Measurements from ENCODE around the gene PAXIP1. TPM values are rescaled to one million over a fixed set of nuclear protein-coding genes. Genes with fewer than 3 reads are reported as not detected.

Gene PAXIP1
- total and polyA plus RNA-seq, 7 experiments from 2014 or later = 1.1 to 29.7 (median 9.4) TPM

- Mint-ChIP-seq H3K27me3 (no peaks in the 10 kb centered on the region), H3K4me3 (no peak overlapping the region), H3K9me3 (no peaks in the 10 kb centered on the region), H3K4me1 (peaks cover 0 to 18% (median 11%) of the 10 kb centered on the region in 7 donors), H3K27ac (no peak overlapping the region), H3K36me3 (peaks cover 0 to 16% (median 8%) of the 10 kb centered on the region in 5 donors)
- ATAC-seq (no peak), DNase-seq (no peak)
- CTCF ChIA-PET = interaction anchor here (0.6 to 1.0 kb wide), 2 partner anchors 71 to 909 kb away, joined by 4 read pairs; no protein-coding TSS in a partner anchor
- POLR2A ChIA-PET = no interaction called here
- Histone ChIP-seq H3K27me3 (ENCODE audit: control insufficient read depth in 2 of 2, insufficient read depth in 2 of 2, low read length in 2 of 2) (no peaks in the 10 kb centered on the region), H3K9me3 (ENCODE audit: control insufficient read depth in 2 of 3, low read length in 3 of 3) (no peaks in the 10 kb centered on the region), H3K27ac (ENCODE audit: low read depth, low read length) (no peak overlapping the region), H3K4me1 (ENCODE audit: control insufficient read depth in 2 of 2, insufficient read depth in 2 of 2, low read length in 2 of 2) (peaks cover 0 to 3% of the 10 kb centered on the region in 2 donors), H3K4me3 (ENCODE audit: low read length) (no peak overlapping the region), H3K36me3 (ENCODE audit: control insufficient read depth in 2 of 3, insufficient read depth in 3 of 3, low read length in 3 of 3) (peaks cover 0 to 26% (median 7%) of the 10 kb centered on the region in 3 experiments)
- intact Hi-C loops (cut with micrococcal nuclease) = no loop called here
These were observed 4.4 kb downstream of the PAXIP1 start for GRCh38 chr7:154998481-154998880.

DNA sequence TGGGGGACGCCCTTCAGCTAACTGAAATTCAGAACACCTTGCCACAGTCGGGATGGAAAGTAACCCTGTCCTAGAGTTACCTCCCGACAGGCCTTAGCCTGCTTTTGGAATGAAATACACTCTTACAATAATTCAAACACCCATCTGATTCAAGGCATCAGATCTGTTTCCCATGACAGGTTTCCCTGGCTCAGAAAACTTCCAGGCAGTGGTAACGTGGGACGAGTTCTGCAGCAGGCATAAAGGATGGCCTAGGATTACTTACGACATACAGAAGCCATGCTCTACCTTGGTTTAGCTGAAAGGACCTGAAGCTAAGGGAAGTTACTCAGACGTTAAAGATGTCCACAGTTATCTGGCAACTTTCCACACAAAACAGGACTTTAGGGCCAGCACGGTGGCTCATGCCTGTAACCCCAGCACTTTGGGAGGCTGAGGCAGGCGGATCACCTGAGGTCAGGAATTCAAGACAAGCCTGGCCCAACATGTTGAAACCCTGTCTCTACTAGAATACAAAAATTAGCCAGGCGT lies 5.0 kb downstream of the PAXIP1 start:
- H3K4me3 Mint-ChIP-seq = no peak overlapping the region
- Histone ChIP-seq H3K4me1 (ENCODE audit: control insufficient read depth in 2 of 2, insufficient read depth in 2 of 2, low read length in 2 of 2) (peaks cover 0 to 3% of the 10 kb centered on the region in 2 donors), H3K9me3 (ENCODE audit: control insufficient read depth in 2 of 3, low read length in 3 of 3) (no peaks in the 10 kb centered on the region), H3K4me3 (ENCODE audit: low read length) (no peak overlapping the region), H3K27ac (ENCODE audit: low read depth, low read length) (no peak overlapping the region), H3K27me3 (ENCODE audit: control insufficient read depth in 2 of 2, insufficient read depth in 2 of 2, low read length in 2 of 2) (no peaks in the 10 kb centered on the region), H3K36me3 (ENCODE audit: control insufficient read depth in 2 of 3, insufficient read depth in 3 of 3, low read length in 3 of 3) (peaks cover 0 to 31% (median 7%) of the 10 kb centered on the region in 3 experiments)
- H3K27ac Mint-ChIP-seq = no peak overlapping the region
- ChIA-PET POLR2A (no interaction called here), CTCF (interaction anchor here (1.0 kb wide), 1 partner anchor 70 kb away, joined by 4 read pairs; no protein-coding TSS in a partner anchor)
- intact Hi-C loops (cut with micrococcal nuclease) = no loop called here
- no peaks in the 10 kb centered on the region for H3K27me3 Mint-ChIP-seq
- no peak for DNase-seq
- ATAC-seq = no peak
- peaks cover 0 to 22% (median 14%) of the 10 kb centered on the region in 5 donors for H3K36me3 Mint-ChIP-seq
- no peaks in the 10 kb centered on the region for H3K9me3 Mint-ChIP-seq
- H3K4me1 Mint-ChIP-seq = peaks cover 0 to 21% (median 11%) of the 10 kb centered on the region in 7 donors

DNA sequence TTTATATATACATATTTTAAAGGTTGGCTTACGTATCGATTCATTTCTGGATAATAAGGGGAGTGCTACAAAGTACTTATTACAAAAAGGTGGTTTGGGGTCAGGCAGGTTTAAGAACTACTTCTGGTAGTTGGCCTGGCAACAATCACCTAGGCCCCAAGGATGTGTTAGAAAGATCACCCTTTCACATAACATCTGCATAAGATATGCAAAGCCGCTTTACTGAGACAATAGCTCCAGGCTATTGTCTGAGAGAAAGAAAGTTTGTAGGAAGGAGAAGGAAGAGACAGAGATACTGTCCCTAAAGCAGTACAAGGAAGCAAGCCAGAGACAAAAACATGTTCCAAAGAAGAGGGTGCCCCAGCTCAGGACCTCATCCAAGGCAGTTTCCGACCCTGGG lies 6.2 kb downstream of the PAXIP1 start:
- Mint-ChIP-seq H3K27me3 (no peaks in the 10 kb centered on the region), H3K27ac (no peak overlapping the region), H3K4me1 (peaks cover 0 to 18% (median 8%) of the 10 kb centered on the region in 7 donors), H3K9me3 (no peaks in the 10 kb centered on the region), H3K36me3 (peaks cover 4 to 28% (median 15%) of the 10 kb centered on the region in 5 donors), H3K4me3 (no peak overlapping the region)
- H3K9me3 ChIP-seq (ENCODE audit: control insufficient read depth in 2 of 3, low read length in 3 of 3) = no peaks in the 10 kb centered on the region
- H3K4me3 ChIP-seq (ENCODE audit: low read length) = no peak overlapping the region
- H3K4me1 ChIP-seq (ENCODE audit: control insufficient read depth in 2 of 2, insufficient read depth in 2 of 2, low read length in 2 of 2) = peaks cover 0 to 2% of the 10 kb centered on the region in 2 donors
- H3K27ac ChIP-seq (ENCODE audit: low read depth, low read length) = no peak overlapping the region
- DNase-seq = no peak
- no peak for ATAC-seq
- ChIA-PET CTCF (no interaction called here), POLR2A (no interaction called here)
- intact Hi-C loops (cut with micrococcal nuclease) = no loop called here
- H3K27me3 ChIP-seq (ENCODE audit: control insufficient read depth in 2 of 2, insufficient read depth in 2 of 2, low read length in 2 of 2) = no peaks in the 10 kb centered on the region
- H3K36me3 ChIP-seq (ENCODE audit: control insufficient read depth in 2 of 3, insufficient read depth in 3 of 3, low read length in 3 of 3) = peaks cover 0 to 37% (median 7%) of the 10 kb centered on the region in 3 experiments

DNA sequence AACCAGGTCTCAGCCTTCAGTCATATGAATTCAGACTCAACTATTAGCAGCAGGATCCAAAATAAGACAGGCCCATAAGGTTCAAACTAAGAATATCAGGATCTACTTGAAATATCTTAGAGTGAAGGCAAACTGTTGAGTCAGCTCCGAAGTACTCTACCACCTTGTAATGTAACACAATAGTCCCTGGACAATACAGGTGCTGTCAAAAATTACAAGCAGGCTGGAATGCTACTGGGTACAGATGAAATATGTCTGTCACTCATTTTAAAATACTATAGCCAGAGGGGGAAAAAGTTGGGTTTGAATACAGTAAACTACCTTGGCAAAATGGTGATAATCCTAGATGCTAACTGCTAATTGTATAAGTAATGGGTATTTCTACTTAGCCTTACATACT lies 6.8 kb downstream of the PAXIP1 start:
- no peak overlapping the region for H3K4me3 ChIP-seq (ENCODE audit: low read length)
- intact Hi-C loops (cut with micrococcal nuclease) = no loop called here
- ChIA-PET POLR2A (no interaction called here), CTCF (no interaction called here)
- H3K9me3 ChIP-seq (ENCODE audit: control insufficient read depth in 2 of 3, low read length in 3 of 3) = no peaks in the 10 kb centered on the region
- H3K4me1 ChIP-seq (ENCODE audit: control insufficient read depth in 2 of 2, insufficient read depth in 2 of 2, low read length in 2 of 2) = no peaks in the 10 kb centered on the region
- H3K9me3 Mint-ChIP-seq = no peaks in the 10 kb centered on the region
- peaks cover 0 to 41% (median 7%) of the 10 kb centered on the region in 3 experiments for H3K36me3 ChIP-seq (ENCODE audit: control insufficient read depth in 2 of 3, insufficient read depth in 3 of 3, low read length in 3 of 3)
- H3K4me1 Mint-ChIP-seq = peaks cover 0 to 15% (median 5%) of the 10 kb centered on the region in 7 donors
- DNase-seq (no peak), ATAC-seq (no peak)
- H3K36me3 Mint-ChIP-seq = peaks cover 8 to 30% (median 14%) of the 10 kb centered on the region in 5 donors
- no peak overlapping the region for H3K27ac Mint-ChIP-seq
- no peak overlapping the region for H3K4me3 Mint-ChIP-seq
- no peak overlapping the region for H3K27ac ChIP-seq (ENCODE audit: low read depth, low read length)
- H3K27me3 Mint-ChIP-seq = no peaks in the 10 kb centered on the region
- no peaks in the 10 kb centered on the region for H3K27me3 ChIP-seq (ENCODE audit: control insufficient read depth in 2 of 2, insufficient read depth in 2 of 2, low read length in 2 of 2)

DNA sequence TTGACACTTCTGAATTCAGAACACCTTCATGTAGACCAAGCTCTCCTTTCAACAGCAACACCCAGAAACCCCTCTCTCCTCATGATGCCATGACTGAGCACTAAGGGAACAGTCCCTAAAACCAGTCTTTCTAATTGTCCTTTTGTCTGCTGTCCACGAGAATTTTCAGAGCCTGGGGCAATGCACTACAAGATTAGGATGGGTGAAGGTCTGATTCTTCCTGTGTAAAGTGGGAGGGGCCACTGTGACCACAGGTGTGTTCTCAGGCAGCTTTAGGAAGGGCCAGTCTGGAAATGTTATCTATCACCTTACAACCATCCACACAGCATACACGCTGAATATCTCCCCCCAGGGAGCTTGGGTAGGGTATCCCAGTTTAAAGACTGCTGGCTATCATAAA lies 7.9 kb downstream of the PAXIP1 start:
- no peaks in the 10 kb centered on the region for H3K9me3 ChIP-seq (ENCODE audit: control insufficient read depth in 2 of 3, low read length in 3 of 3)
- Mint-ChIP-seq H3K27me3 (no peaks in the 10 kb centered on the region), H3K36me3 (peaks cover 11 to 33% (median 15%) of the 10 kb centered on the region in 5 donors), H3K27ac (peak overlapping the region in 1 of 9 donors; percentile 63), H3K4me1 (peaks cover 0 to 15% (median 5%) of the 10 kb centered on the region in 7 donors), H3K4me3 (no peak overlapping the region), H3K9me3 (no peaks in the 10 kb centered on the region)
- H3K4me3 ChIP-seq (ENCODE audit: low read length) = no peak overlapping the region
- no peaks in the 10 kb centered on the region for H3K4me1 ChIP-seq (ENCODE audit: control insufficient read depth in 2 of 2, insufficient read depth in 2 of 2, low read length in 2 of 2)
- ChIA-PET POLR2A (interaction anchor here (0.6 kb wide), 1 partner anchor 75 kb away, joined by 3 read pairs; the partner anchor contains the start of gene HTR5A), CTCF (no interaction called here)
- peaks cover 0 to 41% (median 7%) of the 10 kb centered on the region in 3 experiments for H3K36me3 ChIP-seq (ENCODE audit: control insufficient read depth in 2 of 3, insufficient read depth in 3 of 3, low read length in 3 of 3)
- no peak overlapping the region for H3K27ac ChIP-seq (ENCODE audit: low read depth, low read length)
- intact Hi-C loops (cut with micrococcal nuclease) = no loop called here
- no peak for DNase-seq
- no peaks in the 10 kb centered on the region for H3K27me3 ChIP-seq (ENCODE audit: control insufficient read depth in 2 of 2, insufficient read depth in 2 of 2, low read length in 2 of 2)
- no peak for ATAC-seq

DNA sequence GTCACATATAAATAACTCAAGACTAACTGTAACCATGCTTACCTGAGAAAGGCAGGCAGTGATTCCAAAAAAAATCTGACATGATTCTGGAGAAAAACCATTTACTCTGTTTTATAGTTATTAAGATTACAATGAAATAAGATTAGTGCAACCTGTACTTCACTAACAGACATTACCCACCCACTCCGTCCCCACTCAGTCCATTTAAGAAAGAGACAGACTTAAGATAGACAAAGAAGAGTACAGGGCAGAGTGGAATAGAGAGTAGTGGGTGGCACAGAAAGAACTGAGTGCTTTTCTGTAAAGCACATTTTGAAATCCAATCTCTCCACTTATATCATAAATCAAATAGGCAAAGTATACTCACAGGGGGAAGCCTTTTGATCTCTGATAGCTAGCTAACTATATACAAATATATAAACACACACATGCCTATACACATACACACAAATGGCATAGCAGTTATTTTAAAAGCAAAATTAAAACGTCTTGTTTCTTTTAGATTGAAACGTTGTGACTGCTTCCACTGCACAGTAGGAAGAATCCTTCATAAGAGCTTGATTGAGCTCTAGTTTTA lies 11.9 kb downstream of the PAXIP1 start:
- POLR2A ChIA-PET = no interaction called here
- no peaks in the 10 kb centered on the region for H3K9me3 Mint-ChIP-seq
- intact Hi-C loops (cut with micrococcal nuclease) = no loop called here
- Histone ChIP-seq H3K27ac (ENCODE audit: low read depth, low read length) (no peak overlapping the region), H3K4me3 (ENCODE audit: low read length) (no peak overlapping the region), H3K4me1 (ENCODE audit: control insufficient read depth in 2 of 2, insufficient read depth in 2 of 2, low read length in 2 of 2) (no peaks in the 10 kb centered on the region), H3K36me3 (ENCODE audit: control insufficient read depth in 2 of 3, insufficient read depth in 3 of 3, low read length in 3 of 3) (peaks cover 0 to 29% (median 0%) of the 10 kb centered on the region in 3 experiments), H3K9me3 (ENCODE audit: control insufficient read depth in 2 of 3, low read length in 3 of 3) (no peaks in the 10 kb centered on the region), H3K27me3 (ENCODE audit: control insufficient read depth in 2 of 2, insufficient read depth in 2 of 2, low read length in 2 of 2) (no peaks in the 10 kb centered on the region)
- peaks cover 0 to 22% (median 9%) of the 10 kb centered on the region in 7 donors for H3K4me1 Mint-ChIP-seq
- H3K27ac Mint-ChIP-seq = no peak overlapping the region
- H3K36me3 Mint-ChIP-seq = peaks cover 15 to 48% (median 25%) of the 10 kb centered on the region in 5 donors
- ATAC-seq (no peak), DNase-seq (no peak)
- H3K27me3 Mint-ChIP-seq = no peaks in the 10 kb centered on the region
- CTCF ChIA-PET = interaction anchor here (0.5 to 1.2 kb wide), 5 partner anchors 12 to 776 kb away, joined by 3 read pairs; partner anchors contain the start of gene PAXIP1
- H3K4me3 Mint-ChIP-seq = no peak overlapping the region
